Measurements from ENCODE around the gene SSH2. TPM values are rescaled to one million over a fixed set of nuclear protein-coding genes. Genes with fewer than 3 reads are reported as not detected.

SSH2 gene
- total and polyA plus RNA-seq, 2 of the 13 experiments (the other 11 are each of a cell fraction or from before 2014, with no cell fraction given): 6.0 to 6.4 TPM

- H3K27ac ChIP-seq (ENCODE audit: extremely low read length, insufficient read depth, low read length): no peak overlapping the region
- POLR2A ChIA-PET: no interaction called here
- intact Hi-C loops (cut with micrococcal nuclease; ENCODE audit: unreplicated experiment) (no loop called here), in situ Hi-C loops (cut with HindIII; ENCODE audit: extremely low pct_ligation_motif_present, low pct_unique_long_range_greater_than_20kb) (no loop called here)
- TF ChIP-seq FUBP1 (CRISPR knock-in tag; IDR thresholded peaks at IDR 0.05; ENCODE audit: borderline replicate concordance): no peak
- no peak for TF ChIP-seq YEATS2 (CRISPR knock-in tag; IDR thresholded peaks at IDR 0.05; ENCODE audit: borderline replicate concordance)
- no peak for TF ChIP-seq NR2F1 (CRISPR knock-in tag; IDR thresholded peaks at IDR 0.05)
- no peak for TF ChIP-seq KLF9 (CRISPR knock-in tag; IDR thresholded peaks at IDR 0.05; ENCODE audit: low read depth)
- TF ChIP-seq SNAPC2 (CRISPR knock-in tag; IDR thresholded peaks at IDR 0.05): no peak
- no peak for TF ChIP-seq ZEB1 (IDR thresholded peaks at IDR 0.05; ENCODE audit: insufficient replicate concordance, low read depth)
- no peak for TF ChIP-seq ZNF567 (CRISPR knock-in tag; IDR thresholded peaks at IDR 0.05; ENCODE audit: borderline replicate concordance)
- TF ChIP-seq SMAD9 (CRISPR knock-in tag; IDR thresholded peaks at IDR 0.05): no peak
- no peak for TF ChIP-seq NFRKB (IDR thresholded peaks at IDR 0.05)
- TF ChIP-seq ZNF501 (CRISPR knock-in tag; IDR thresholded peaks at IDR 0.05): no peak
- TF ChIP-seq KDM3A (CRISPR knock-in tag; IDR thresholded peaks at IDR 0.05; ENCODE audit: low read depth): no peak
- no peak for TF ChIP-seq ZNF44 (CRISPR knock-in tag; IDR thresholded peaks at IDR 0.05)
- TF ChIP-seq JUND (CRISPR knock-in tag; IDR thresholded peaks at IDR 0.05): no peak
- no peak for TF ChIP-seq SIN3A (IDR thresholded peaks at IDR 0.05; ENCODE audit: borderline replicate concordance, low read depth, low read length)
- TF ChIP-seq ELF3 (CRISPR knock-in tag; IDR thresholded peaks at IDR 0.05): no peak
- no peak for TF ChIP-seq ETV6 (CRISPR knock-in tag; conservative IDR thresholded peaks at IDR 0.05)
- no peak for TF ChIP-seq TERF1 (CRISPR knock-in tag; IDR thresholded peaks at IDR 0.05)
- TF ChIP-seq SNAPC4 (CRISPR knock-in tag; IDR thresholded peaks at IDR 0.05): no peak
- no peak for TF ChIP-seq MXD3 (CRISPR knock-in tag; IDR thresholded peaks at IDR 0.05)
- BruUV-seq (replicated peaks): no TSS peak
- no peaks in the 10 kb centered on the region for H3K79me2 ChIP-seq (ENCODE audit: insufficient read depth, low read length)
- DNase-seq (ENCODE audit: low spot score): no peak
- CTCF ChIA-PET (ENCODE audit: low intra/inter-chr PET ratio, low total read pairs): no interaction called here
- H3K27me3 ChIP-seq (ENCODE audit: control insufficient read depth in 1 of 2, insufficient read depth in 2 of 2, low read length in 2 of 2): no peaks in the 10 kb centered on the region
- no peaks in the 10 kb centered on the region; the same call in 1 of the 2 replicates for H4K20me1 ChIP-seq (ENCODE audit: insufficient read depth, low read length)
- peaks cover 38% of the 10 kb centered on the region for H3K4me1 ChIP-seq (ENCODE audit: insufficient read depth, low read length)
- no peak overlapping the region for H3K9ac ChIP-seq (ENCODE audit: insufficient read depth, low read depth, low read length)
- FAIRE-seq: no peak
- no peaks in the 10 kb centered on the region for H3K9me3 ChIP-seq (ENCODE audit: low read length)
- no peak overlapping the region for H3K4me2 ChIP-seq (ENCODE audit: low read depth, low read length)
- H3K36me3 ChIP-seq (replicated peaks in 1 of 2; ENCODE audit: control insufficient read depth in 1 of 2, insufficient read depth in 2 of 2, low read length in 2 of 2): no peaks in the 10 kb centered on the region; a peak in 1 of 5 replicates
- 100% methylated on average over 1 of the region's 1 CpG for WGBS (ENCODE audit: low lambda C conversion rate)
- no peak overlapping the region for H2AFZ ChIP-seq (ENCODE audit: low read length)
- no peak overlapping the region for H3K4me3 ChIP-seq (replicated peaks in 1 of 3; ENCODE audit: insufficient read depth in 1 of 3, low read depth in 2 of 3, low read length in 3 of 3)
- no peak for ATAC-seq
Measured at GRCh38 chr17:29747660-29748059, 182.4 kb downstream of the SSH2 start.

Measured in HepG2 (cell line).